Stomach smooth muscle (tissue), 2 donors: ENCODE results near the gene MOCS2.

Experiments used
- H3K27ac ChIP-seq: one replicate; pipeline ENCODE4 v1.7.0; 2013; ENCODE audit warnings: mild to moderate bottlenecking, low read length, inconsistent platforms
- H3K27me3 ChIP-seq, 2 donors: one replicate each; pipeline ENCODE4 v1.7.0; 2013; ENCODE audit warnings: low read length in 2 of 2; ENCODE audit not compliant: insufficient read depth in 2 of 2, control insufficient read depth in 1 of 2
- H3K36me3 ChIP-seq, 2 donors: one replicate each; pipeline ENCODE4 v1.7.0; 2013; ENCODE audit warnings: low read length in 2 of 2; ENCODE audit not compliant: control insufficient read depth in 2 of 2, insufficient read depth in 2 of 2
- H3K4me1 ChIP-seq: one replicate; pipeline ENCODE4 v1.7.0; 2013; ENCODE audit warnings: low read length; ENCODE audit not compliant: control insufficient read depth, insufficient read depth
- H3K4me3 ChIP-seq, 2 donors: one replicate each; pipeline ENCODE4 v1.7.0; 2013; ENCODE audit warnings: low read length in 2 of 2
- H3K9ac ChIP-seq, 2 donors: one replicate each; pipeline ENCODE4 v1.7.0; 2013; ENCODE audit warnings: low read length in 2 of 2, mild to moderate bottlenecking in 1 of 2
- H3K9me3 ChIP-seq, 2 donors: one replicate each; pipeline ENCODE4 v1.7.0; 2013; ENCODE audit warnings: low read length in 2 of 2; ENCODE audit not compliant: control insufficient read depth in 2 of 2
- donor health status: healthy.
- donor health status: Pancreatic carcinoma.

Gene MOCS2, protein sequence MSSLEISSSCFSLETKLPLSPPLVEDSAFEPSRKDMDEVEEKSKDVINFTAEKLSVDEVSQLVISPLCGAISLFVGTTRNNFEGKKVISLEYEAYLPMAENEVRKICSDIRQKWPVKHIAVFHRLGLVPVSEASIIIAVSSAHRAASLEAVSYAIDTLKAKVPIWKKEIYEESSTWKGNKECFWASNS

DNA sequence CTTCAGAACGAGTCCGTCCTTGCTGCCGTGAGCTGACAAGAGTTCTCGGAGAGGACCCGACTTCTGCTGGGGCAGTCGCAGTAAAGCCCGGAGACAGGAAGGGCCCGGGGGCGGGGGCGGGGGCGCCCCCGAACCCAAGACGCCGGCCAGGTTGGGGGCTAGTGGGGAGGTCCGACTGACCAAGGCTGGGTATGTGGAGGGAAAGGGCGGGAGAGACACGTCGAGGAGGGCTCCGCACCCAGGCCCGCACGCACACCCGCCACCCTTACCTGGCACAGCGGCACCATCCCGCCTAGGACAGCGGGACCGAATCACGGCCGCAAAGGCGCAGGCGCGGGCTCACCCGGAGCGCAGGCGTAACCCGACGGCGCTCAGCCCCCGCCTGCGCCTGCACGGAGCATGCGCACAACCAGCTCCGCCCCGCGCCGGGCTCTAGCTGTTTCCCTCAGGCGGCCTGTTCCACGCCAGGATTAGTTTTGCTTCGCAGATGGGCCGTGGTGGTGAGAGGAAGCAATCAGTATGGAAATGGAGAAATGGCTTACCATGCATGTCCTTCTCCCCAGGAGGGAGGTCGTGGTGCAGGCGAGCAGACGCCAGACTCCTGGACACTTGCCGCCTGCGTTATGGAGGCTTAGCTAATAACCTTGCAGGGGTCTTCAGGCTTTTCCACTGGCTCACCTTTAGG, at the start of gene MOCS2:
Gene MOCS2, minus strand, starts transcription at position 315 of the 685 bp plus-strand sequence. CDS start 2,583 bp downstream, outside the sequence.
- H3K36me3 ChIP-seq = peaks cover 3% of the 10 kb centered on the region in 2 donors
- H3K4me1 ChIP-seq = peaks cover 3% of the 10 kb centered on the region
- H3K9me3 ChIP-seq = no peaks in the 10 kb centered on the region

DNA sequence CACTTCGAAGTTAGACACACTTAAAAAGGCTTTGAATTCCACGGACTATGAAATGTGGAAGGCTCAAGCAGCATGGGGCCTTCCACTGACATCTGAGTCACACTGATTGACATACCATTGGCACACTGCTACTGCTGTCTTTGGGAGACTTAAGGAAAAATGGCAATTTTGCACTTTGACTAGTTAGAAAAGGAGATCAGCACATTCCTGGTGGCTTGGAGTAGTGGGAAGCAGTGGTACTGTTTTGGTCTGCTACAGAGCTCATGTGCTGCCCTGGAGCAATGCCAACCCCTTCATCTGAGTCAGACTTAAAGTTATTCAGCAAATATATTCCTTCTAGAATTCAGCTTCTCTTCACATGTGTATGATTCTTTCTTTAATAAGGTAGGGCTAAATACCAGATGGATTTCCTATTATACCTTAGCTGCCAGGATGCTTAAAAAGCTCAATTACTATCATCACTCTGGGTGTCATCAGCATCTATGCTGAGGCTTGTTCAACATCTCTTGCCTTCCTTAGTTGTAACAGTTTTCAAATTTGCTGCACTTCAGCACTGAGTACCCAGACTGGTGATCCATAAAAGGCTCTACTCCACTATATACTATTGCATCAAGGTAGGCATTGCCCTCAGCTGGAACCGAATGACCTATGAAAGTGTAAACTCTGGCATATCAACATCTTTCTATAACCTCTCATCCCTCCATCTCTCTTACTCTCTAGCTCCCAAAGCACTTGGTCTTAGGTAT, 42.3 kb upstream of the MOCS2 start:
- H3K9me3 ChIP-seq = no peaks in the 10 kb centered on the region
- no peak overlapping the region for H3K27ac ChIP-seq
- no peak overlapping the region for H3K9ac ChIP-seq
- H3K36me3 ChIP-seq = no peaks in the 10 kb centered on the region
- no peak overlapping the region for H3K4me3 ChIP-seq
- H3K4me1 ChIP-seq = no peaks in the 10 kb centered on the region
- H3K27me3 ChIP-seq = no peaks in the 10 kb centered on the region

More for the DNA sequence above, at the start of gene MOCS2:
- Histone ChIP-seq H3K27ac (peak within 1 kb of the TSS; percentile 62), H3K9ac (peak within 1 kb of the TSS; percentile 72 to 90), H3K4me3 (peak within 1 kb of the TSS; percentile 79 to 92), H3K27me3 (no peaks in the 10 kb centered on the region)

DNA sequence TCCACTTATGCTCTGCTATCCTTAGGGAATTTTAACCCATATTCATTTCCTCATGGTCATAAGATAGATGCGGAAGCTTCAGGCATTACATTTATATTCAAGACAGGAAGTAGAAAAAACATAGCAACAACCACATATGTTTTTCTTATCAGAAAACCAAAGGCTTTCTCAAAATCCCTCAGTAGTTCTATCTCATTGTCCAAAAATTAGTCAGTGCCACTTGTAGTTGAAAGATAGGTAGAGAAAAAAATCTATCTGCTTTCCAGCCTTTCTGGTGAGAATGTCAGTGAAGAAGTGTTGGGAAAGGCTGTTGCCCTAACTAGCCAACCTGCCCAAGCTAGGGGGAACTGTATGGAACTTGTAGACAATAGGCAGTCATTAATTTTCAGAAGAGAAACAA, 23.5 kb upstream of the MOCS2 start:
- no peaks in the 10 kb centered on the region for H3K36me3 ChIP-seq
- no peaks in the 10 kb centered on the region for H3K9me3 ChIP-seq
- H3K9ac ChIP-seq = no peak overlapping the region
- no peak overlapping the region for H3K27ac ChIP-seq
- H3K27me3 ChIP-seq = no peaks in the 10 kb centered on the region
- H3K4me3 ChIP-seq = no peak overlapping the region
- no peaks in the 10 kb centered on the region for H3K4me1 ChIP-seq

DNA sequence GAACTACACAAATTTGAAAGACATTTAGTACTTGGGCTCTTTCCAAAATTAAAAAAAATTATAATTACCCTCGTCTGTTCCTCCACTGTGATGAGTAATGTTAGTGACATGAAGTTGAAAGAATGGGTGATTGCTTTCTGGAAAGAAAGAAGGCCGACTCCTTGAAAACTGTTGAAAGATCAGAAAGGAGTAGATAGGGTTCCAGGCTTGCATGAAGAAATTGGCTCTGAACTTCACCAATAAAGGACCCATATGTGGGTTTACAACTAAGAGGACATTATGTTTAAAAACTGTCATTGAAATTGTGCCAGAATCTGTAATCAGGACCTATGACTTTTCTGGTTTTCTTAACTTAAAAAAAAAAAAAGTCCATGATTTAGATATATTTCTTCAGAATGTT, 20.7 kb upstream of the MOCS2 start:
- Histone ChIP-seq H3K9me3 (no peaks in the 10 kb centered on the region), H3K36me3 (no peaks in the 10 kb centered on the region), H3K27ac (no peak overlapping the region), H3K27me3 (no peaks in the 10 kb centered on the region), H3K4me3 (no peak overlapping the region), H3K9ac (no peak overlapping the region), H3K4me1 (no peaks in the 10 kb centered on the region)

DNA sequence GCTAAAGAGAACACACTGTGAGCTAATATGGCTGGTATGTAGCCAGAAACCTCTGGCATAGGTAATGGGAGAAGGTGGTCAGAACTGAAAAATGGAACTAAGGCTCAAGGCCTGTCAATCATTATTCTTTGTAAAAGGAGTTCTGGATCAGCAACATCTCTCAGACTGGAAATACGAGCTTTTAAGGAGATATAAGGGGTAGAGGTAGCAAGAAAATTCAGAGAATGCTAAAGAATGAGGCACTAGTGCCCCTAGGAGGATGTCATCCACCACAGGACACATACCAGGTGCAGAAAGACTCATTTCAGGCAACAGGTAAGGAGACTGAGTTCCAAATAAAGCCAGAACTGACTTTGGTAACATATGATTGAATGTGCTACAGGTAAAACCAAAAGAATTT, 18.9 kb upstream of the MOCS2 start:
- H3K36me3 ChIP-seq = no peaks in the 10 kb centered on the region
- H3K4me1 ChIP-seq = no peaks in the 10 kb centered on the region
- no peaks in the 10 kb centered on the region for H3K27me3 ChIP-seq
- no peaks in the 10 kb centered on the region for H3K9me3 ChIP-seq
- no peak overlapping the region for H3K9ac ChIP-seq
- no peak overlapping the region for H3K27ac ChIP-seq
- H3K4me3 ChIP-seq = no peak overlapping the region

DNA sequence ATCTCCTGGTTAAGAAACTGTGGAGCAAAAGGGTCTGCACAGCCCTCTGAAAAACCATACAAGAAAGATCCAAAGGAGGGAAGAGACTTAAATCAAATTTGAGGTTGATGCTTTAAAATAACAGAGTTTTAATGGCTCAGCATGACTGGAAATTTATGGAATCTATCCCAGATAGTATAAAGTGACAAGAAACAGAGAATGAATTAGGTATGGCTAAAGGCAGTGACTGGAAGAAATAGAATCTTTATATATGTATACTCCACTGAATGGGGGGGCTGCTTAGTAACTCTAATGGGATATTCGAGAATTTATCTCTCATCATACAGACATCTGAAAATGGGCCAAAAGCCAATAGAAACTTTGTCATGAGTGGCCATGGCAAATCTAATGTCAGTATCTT, 17.6 kb upstream of the MOCS2 start:
- no peaks in the 10 kb centered on the region for H3K27me3 ChIP-seq

DNA sequence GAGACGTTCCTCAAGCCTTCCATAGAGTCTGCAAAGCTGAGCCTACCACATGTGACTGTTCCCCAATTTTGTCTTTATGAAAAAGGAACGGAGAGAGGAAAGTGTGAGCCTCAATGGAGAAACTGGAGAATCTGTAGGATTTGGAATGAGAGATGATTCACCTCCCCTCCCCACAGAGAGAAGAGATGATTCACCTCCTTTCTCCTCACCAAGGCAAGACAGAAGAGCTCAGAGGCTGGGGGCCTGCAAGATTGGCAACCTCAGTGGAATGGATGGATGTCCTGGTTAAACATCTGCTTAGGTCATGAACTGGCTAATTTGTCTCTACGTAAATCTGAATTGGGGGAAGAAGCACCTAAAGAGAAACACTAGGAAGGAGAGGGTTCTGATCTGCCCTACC, 17.0 kb upstream of the MOCS2 start:
- Histone ChIP-seq H3K27me3 (no peaks in the 10 kb centered on the region), H3K9me3 (no peaks in the 10 kb centered on the region), H3K4me3 (no peak overlapping the region), H3K36me3 (no peaks in the 10 kb centered on the region), H3K9ac (no peak overlapping the region), H3K4me1 (no peaks in the 10 kb centered on the region), H3K27ac (no peak overlapping the region)

More for the DNA sequence above, 17.6 kb upstream of the MOCS2 start:
- H3K27ac ChIP-seq = no peak overlapping the region
- H3K9me3 ChIP-seq = no peaks in the 10 kb centered on the region
- no peaks in the 10 kb centered on the region for H3K4me1 ChIP-seq
- no peak overlapping the region for H3K9ac ChIP-seq
- H3K36me3 ChIP-seq = no peaks in the 10 kb centered on the region
- no peak overlapping the region for H3K4me3 ChIP-seq

DNA sequence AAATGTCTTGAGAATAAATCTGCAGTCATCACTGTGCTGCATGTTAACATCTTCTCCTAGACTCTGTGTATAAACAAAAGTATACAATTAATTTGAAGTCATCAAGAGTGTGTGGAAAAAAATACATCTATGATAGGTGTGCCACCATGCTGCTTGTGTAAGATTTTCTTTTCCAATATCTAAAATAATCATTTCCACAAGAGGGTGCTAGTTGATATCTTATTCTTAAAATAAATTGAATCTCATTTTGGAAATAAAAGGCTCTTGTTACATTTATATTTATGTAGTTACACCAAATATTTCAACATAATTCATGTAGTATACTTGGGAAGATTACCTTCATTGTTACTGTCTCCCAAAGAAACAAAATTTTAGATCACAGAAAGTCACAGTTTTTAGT, 14.1 kb upstream of the MOCS2 start:
- H3K27ac ChIP-seq = no peak overlapping the region
- H3K9ac ChIP-seq = no peak overlapping the region
- no peaks in the 10 kb centered on the region for H3K36me3 ChIP-seq
- H3K27me3 ChIP-seq = no peaks in the 10 kb centered on the region
- H3K4me1 ChIP-seq = no peaks in the 10 kb centered on the region
- H3K4me3 ChIP-seq = no peak overlapping the region
- no peaks in the 10 kb centered on the region for H3K9me3 ChIP-seq

DNA sequence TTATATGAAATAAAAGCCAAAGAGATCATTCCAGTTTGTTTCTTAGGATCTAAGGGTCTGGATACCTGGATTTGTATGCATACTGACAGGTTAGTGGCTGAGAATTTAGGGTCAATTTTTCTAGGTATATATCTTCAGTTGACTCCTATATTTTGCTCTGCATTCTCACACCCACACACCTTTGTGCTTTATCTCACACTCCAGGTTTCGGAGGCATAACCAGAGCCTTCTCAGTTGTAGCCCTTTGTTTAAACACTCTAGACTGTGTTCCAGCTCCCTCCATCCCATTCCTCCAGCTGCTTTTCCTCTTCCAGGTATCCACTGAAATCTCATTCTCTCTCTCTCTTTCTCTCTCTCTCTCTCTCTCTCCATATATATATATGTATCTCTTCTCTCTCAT, 10.6 kb upstream of the MOCS2 start:
- Histone ChIP-seq H3K9me3 (no peaks in the 10 kb centered on the region), H3K27ac (no peak overlapping the region), H3K4me3 (no peak overlapping the region), H3K4me1 (no peaks in the 10 kb centered on the region), H3K27me3 (no peaks in the 10 kb centered on the region), H3K36me3 (no peaks in the 10 kb centered on the region), H3K9ac (no peak overlapping the region)

DNA sequence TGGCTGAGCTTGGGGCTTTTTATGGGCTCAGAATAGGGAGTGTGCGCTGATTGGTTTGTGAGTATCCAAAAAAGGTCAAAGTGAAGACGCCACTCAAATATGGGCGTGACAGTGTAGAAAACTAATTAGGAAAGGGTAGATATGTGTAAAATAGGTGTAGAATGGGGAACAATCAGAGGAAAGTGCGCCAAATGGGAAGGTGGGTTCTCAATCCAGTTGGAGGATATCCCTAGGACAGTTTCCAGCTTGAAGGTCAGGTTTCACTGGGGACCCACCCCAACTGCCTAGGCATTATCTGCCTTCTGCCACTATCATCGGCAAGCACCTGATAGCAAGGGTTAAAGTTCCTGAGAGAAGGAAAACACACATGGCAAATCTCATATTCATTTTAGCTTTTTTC, 9.3 kb upstream of the MOCS2 start:
- Histone ChIP-seq H3K4me3 (no peak overlapping the region), H3K4me1 (no peaks in the 10 kb centered on the region), H3K27ac (no peak overlapping the region), H3K9me3 (no peaks in the 10 kb centered on the region), H3K9ac (no peak overlapping the region), H3K27me3 (no peaks in the 10 kb centered on the region), H3K36me3 (no peaks in the 10 kb centered on the region)

DNA sequence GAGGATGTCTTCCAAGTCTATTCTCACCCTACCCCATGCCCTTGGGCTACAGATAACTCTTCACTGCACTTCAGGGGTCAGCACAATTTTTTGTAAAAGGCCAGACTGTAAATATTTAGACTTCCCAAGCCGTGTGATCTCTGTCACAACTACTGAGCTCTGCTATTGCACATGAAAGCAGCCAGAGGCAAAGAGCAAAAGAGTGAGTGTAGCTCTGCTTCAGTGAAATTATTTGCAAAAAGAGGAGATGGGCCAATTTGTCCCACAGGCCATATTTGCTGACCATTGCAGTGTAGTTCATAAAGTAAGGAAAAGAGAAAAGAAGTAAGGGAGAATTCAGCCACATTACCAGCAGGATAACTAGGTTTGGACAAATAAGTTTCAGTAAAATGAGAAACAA, 7.0 kb upstream of the MOCS2 start:
- H3K36me3 ChIP-seq = no peaks in the 10 kb centered on the region
- H3K27ac ChIP-seq = no peak overlapping the region
- H3K4me1 ChIP-seq = no peaks in the 10 kb centered on the region
- no peak overlapping the region for H3K9ac ChIP-seq
- H3K27me3 ChIP-seq = no peaks in the 10 kb centered on the region
- no peaks in the 10 kb centered on the region for H3K9me3 ChIP-seq
- H3K4me3 ChIP-seq = no peak overlapping the region
